Measurements from ENCODE around the gene TBCD.

DNA sequence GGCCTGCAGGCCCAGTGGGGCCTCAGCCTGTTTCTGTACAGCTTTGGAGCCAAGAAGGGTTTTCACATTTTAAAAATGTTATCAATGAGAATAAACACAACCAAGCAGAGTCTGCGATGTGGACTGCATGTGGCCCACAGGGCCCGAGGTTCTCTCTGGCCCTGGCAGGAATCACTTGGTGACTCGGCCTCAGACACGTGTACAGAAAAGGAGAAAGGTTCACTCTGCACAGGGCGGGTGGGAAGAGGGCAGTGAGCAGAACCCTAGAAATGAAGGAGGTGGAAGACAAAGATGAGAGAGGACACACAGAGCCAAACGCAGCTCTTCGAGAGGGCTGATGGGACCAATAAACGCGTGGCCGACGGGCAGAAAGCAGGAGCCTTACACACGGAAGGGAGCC is 99.5 kb downstream of the TBCD start:
- TF ChIP-seq, protein P1, sequence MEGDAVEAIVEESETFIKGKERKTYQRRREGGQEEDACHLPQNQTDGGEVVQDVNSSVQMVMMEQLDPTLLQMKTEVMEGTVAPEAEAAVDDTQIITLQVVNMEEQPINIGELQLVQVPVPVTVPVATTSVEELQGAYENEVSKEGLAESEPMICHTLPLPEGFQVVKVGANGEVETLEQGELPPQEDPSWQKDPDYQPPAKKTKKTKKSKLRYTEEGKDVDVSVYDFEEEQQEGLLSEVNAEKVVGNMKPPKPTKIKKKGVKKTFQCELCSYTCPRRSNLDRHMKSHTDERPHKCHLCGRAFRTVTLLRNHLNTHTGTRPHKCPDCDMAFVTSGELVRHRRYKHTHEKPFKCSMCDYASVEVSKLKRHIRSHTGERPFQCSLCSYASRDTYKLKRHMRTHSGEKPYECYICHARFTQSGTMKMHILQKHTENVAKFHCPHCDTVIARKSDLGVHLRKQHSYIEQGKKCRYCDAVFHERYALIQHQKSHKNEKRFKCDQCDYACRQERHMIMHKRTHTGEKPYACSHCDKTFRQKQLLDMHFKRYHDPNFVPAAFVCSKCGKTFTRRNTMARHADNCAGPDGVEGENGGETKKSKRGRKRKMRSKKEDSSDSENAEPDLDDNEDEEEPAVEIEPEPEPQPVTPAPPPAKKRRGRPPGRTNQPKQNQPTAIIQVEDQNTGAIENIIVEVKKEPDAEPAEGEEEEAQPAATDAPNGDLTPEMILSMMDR (conservative IDR thresholded peaks at IDR 0.05 in 1 of 2, IDR thresholded peaks at IDR 0.05 in 1 of 2; ENCODE audit: extremely low read depth in 1 of 2, insufficient read depth in 1 of 2, low read depth in 1 of 2, low read length in 2 of 2): no peak
- TF ChIP-seq EZH2 (IDR thresholded peaks at IDR 0.05; ENCODE audit: borderline replicate concordance, low read length): no peak

All from mammary epithelial cell (primary cell).